Measurements from ENCODE around the gene APOL6. TPM values are rescaled to one million over a fixed set of nuclear protein-coding genes. Genes with fewer than 3 reads are reported as not detected.
"Not testable (repeated sequence)": the region's sequence is repeated elsewhere in the genome, so short reads cannot be mapped to it uniquely, and the experiment has no call there.

The APOL6 gene
- total RNA-seq, 1 donor from 2014 or later: 7.9 TPM

DNA sequence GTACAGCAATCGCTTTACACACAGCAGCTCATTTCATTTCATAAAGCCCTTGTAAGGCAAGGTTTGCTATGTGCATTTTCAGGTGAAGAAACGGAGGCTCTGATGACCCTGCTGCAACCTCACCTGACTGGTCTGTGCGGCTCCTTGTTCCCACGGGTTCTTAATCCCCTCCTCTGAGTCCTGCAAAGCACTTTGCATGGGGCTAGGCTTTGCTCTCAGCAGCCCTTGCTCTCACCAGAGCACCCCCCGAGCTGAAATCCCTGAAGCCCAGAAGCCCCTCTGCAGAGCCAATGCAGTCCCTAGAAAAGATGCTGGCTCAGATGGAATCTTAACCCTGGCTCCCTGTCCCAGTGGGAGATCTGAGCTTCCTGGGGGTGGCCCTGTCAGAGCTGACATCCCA lies 11.0 kb upstream of the APOL6 start:
- DNase-seq: no peak

DNA sequence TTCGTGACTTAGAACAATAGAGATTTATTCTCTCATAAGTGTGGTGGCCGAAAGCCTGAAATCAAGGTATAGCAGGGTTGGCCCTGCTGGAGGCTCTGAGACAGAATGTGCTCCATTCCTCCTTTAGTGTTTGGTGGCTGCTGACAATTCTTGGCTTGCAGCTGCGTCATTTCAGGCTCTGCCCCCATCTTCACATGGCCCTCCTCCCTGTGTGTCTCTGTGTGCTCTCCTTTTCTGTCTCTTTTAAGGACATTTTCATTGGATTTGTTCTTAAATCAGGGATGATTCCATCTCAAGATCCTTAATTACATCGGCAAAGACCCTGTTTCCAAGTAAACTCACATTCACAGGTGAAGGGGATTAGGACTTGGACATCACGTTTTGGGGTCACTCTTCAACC lies 10.2 kb upstream of the APOL6 start:
- peak; percentile 52 for DNase-seq

DNA sequence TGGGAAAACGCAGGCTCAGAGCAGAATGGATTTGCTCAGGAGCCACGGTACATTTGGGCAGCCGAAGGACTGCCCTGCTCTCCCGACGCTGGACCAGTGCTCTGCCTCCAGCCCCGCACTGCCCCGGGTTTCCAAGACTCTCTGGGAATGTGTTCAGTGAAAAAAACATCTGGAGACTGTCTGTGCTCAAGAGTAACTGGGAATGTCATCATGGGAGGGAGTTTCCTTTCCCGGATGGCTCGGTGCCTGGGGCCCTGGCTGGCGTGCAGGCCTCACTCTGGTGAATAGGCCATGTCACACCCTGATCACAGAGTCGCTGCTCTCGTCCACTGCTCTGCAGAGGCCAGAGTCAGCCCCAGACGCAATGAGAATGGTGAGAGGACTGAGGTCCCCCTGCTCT lies 9.8 kb upstream of the APOL6 start:
- DNase-seq: peak; percentile 88

DNA sequence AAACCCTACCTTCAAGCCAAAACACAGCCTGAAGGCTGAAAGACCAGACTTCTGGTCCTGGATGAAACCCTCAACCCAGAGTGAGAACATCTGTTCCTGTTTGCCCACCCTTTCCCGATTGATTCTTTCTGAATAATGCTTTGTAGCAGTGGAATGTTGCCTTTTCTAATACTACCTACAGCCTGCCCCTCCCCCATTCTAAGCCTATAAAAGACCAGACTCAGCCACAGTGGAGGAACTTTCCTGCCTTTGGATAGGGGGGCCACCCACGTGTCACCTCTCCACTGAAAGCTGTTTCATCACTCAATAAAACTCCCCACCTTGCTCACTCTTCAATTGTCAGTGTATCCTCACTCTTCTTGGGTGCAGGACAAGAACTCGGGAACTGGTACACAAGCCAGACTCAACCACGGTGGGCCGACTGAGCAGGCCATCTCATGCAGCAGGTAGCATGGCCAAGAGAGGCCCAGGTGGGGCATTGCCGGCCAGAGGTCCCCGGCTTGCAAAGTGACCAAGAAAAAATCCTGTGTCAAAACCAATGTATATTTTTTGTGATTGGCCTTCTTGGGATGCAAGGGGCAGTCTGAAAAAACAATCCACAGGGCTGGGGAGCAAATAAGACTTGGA lies 6.6 kb upstream of the APOL6 start:
- no peak for DNase-seq

DNA sequence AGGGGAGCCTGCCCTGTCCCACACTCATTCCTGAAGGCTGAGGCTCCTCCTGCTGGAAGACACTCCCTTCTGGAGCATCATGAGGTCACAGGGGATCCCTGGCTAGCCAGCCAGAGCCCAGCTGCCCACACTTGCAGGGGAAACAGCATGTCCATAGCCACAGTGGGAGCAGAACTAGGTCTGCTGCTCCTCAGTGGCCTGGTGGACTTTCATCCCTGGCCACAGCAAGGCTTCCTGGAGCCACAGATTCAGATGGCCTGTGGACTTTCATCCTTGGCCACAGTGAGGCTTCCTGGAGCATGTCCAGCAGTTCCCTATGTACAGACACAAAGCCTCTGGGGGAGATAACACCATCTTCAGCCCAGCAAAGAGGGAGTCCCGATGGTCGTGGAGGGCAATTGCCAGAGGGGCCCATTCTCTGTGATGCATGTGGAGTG lies 5.9 kb upstream of the APOL6 start:
- DNase-seq: no peak

DNA sequence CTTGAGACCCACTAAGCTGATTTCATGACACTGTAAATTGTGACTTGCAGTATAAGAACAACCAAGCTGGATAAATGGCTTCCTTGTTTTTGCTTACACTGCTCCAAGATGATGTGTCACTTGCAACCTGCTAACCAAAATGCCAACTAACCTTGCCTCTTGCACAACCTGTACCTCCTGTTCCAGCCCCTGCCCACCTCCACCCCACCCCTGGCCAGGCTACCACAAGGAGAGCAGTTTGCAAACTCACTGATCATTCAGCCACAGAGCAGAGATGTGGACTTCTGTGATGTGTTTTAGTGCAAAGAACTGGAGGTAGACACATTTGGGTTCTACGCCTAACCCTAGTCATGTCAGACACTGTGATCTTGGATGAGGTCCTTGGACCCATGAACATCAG lies 4.3 kb upstream of the APOL6 start:
- no peak for DNase-seq

DNA sequence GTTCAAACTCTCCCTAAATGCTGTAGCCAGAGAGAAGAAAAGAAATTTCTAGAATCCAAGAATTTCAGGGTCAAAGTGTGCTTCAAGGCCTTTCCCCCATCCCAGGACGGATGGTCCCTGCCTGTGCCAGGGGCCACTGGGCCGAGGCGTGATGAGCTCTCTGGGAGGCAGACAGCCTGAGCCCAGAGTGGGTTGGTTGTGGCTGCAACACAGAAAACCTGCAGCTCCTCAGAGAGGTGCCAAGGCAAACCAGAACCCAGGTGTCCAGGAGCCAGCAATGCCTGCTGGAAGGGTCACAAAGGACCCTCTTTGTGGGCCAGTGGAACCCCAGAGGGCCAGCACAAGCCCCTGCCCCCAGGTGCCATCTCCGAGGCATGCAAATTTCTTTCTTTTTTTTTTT lies 2.6 kb upstream of the APOL6 start:
- no peak for DNase-seq

DNA sequence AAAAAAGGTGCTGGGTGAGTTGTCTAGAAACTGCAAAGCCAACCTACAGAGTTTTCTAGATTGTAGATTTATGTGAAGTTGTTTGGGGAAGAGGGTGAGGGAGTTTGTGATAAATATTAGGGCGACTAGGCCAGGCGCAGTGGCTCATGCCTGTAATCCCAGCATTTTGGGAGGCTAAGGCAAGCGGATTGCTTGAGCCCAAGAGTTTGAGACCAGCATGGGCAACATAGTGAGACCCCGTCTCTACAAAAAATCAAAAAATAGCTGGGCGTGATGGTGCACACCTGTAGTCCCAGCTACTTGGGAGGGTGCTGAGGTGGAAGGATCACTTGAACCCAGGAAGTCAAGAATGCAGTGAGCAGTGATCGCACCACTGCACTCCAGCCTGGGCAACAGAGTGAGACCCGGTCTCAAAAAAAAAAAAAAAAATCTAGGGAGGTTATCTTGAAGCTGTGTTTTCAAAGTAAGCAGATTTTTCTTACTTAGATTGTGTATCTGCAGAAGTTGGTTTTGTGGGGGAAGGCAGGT lies 844 bp downstream of the APOL6 start:
- DNase-seq: no peak

DNA sequence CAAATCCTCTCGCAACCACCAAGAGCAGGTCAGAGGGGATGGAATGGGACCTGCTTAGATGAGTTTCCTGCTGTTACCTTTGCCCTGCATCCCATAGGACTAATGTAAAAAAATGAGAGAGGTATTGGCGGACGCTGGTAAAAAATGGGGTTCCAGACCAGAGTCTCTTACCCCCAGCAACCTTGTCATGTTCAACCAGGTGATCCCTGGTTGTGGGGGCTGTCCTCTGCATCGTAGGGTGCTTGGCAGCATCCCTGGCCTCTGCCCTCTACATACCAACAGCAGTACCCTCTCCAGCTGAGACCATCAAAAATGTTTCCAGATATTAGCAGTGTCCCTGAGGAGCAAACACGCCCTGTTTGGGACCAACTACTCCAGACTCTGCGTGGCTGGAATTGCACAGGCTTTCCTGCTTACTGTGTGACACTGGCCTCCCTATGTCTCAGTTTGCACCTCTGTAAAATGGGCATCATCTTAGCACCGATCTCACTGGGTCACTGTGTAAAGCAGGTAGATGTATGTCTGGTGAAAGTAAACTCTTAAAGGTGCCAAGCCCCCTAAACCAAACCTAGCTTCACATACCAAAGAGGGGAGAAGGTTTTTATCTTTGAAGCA lies 1.5 kb downstream of the APOL6 start:
- DNase-seq: no peak

DNA sequence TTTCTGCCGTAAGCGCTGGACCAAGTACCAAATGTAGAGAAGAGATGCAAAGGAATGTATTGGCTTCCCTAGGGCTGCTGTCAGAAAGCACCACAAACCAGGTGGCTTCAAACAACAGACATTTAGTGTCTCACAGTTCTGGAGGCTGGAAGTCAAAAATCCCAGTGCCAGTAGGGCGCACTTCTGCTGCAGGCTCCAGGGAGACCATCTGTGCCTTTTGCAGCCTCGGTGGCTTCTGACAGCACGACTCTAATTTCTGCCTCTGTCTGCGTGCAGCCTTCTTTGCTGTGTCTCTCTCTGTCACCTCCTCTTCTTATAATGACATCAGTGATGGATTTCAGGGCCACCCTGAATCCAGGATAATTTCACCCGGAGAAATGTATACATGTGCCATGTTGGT lies 2.8 kb downstream of the APOL6 start:
- DNase-seq: no peak

DNA sequence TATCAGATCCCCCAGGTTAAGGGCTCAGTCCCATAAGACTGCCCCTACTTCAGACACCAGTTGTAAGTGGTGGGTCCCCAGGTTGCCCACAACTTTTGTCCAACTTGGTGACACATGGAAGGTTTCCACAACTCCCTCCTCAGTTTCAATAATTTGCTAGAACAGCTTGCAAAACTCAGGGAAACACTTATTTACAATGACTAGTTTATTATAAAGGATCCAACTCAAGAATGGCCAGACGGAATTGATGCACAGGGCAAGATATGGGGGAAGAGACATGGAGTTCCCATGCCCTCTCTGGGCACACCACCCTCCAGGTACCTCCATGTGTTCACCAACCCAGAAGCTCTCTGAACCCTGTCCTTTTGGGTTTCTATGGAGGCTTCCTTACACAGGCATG lies 5.6 kb downstream of the APOL6 start:
- no peak for DNase-seq

DNA sequence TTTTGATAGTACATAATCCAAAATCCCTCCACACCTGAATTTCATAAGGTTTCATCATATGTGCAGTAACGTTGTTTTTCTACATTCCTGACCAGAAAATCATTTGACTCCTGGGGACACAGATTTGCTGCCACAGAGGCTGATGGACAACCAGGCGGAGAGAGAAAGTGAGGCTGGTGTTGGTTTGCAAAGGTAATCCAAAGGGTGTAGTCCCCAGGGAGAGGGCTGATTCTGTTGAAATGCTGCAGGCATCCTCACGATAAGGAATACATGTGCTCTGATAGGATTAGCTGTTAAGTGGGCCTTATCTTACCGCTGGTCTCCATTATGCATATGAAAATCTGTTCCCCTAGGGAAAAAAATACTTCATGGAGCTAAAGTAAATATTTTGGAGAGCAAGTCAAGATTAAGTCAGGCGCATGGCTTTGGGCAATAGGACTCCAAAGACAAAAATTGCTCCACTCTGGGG lies 8.1 kb downstream of the APOL6 start:
- DNase-seq: no peak

DNA sequence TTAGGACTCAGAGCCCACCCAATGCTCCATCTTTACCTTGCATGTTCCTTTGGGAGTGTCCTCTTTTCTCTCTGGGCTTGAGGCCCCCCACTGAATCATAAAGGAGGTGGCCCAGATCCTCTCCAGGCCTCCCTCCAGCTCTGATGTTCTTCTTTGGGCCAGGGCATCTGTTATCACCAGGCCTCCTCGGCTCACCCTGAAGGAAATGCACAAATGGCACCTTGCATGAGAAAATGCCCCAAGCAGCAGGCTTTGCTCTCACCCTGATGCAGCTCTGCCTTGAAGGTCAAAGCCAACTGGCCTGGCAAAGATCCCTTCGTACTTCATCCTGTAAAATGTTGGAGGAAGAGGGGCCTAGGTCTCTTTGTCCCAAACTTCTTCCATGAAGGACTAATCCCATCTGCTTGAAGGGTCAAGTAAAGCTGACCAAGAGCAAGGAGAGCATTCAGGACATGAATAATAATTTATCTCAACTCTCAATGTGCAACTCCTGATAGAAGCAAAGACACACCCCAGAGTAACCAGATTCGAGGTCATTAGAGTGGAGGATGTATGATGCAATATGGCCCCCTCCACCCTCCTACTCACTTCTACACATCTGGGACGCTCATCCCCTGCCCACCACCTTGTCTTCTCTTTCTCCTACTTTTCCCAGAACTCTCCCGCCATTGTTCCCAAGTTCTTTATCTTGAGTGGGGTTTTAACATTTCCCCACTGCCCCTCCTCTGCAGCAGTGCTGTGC lies 9.5 kb downstream of the APOL6 start:
- no peak for DNase-seq

DNA sequence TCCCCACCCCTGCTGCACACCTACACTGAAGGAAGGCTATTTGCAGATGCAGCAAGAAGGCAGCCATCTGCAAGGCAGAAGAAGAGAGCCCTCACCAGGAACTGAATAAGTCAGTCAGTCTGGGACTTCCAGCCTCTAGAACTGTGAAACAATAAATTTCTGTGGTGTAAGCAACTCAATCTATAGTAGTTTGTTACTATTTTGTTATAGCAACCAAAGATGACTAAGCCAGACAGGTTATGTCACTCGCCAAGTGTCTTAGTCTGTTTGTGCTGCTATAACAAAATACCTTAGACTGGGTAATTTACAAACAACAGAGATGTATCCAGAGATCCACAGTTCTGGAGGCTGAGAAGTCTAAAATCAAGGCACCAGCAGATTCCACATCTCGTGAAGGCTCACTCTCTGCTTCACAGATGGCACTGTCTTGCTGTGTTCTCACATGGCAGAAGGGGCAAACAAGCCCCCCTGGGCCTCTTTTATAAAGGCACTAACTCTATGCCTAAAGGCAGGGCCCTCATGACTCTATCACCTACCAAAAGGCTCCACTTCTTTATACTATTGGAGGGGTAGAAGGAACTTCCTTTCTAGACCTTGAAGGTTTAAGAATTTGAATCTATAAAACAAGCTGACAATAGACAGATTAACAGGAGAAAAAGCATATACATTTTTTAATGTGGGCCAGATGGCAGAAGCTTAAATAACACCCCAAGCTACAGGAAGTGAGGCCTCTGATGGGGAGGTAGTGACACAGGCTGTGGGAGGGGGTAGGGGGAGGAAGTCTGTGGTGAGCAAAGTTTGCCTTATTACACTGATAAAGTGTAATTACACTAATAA lies 12.3 kb downstream of the APOL6 start:
- DNase-seq: peak; percentile 42

DNA sequence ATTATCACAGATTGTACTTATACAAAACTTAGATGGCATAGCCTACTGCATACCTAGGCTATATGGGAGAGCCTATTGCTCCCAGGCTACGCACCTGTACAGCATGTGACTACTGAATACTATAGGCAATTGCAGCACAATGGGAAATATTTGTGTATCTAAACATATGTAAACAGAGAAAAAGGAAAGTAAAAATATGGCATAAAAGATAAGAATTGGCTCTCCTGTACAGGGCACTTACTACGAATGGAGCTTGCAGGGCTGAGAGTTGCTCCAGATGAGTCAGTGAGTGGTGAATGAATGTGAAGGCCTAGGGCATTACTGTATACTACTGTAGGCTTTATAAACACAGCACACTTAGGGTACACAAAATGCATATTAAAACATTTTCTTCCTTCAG lies 13.2 kb downstream of the APOL6 start:
- no peak for DNase-seq

DNA sequence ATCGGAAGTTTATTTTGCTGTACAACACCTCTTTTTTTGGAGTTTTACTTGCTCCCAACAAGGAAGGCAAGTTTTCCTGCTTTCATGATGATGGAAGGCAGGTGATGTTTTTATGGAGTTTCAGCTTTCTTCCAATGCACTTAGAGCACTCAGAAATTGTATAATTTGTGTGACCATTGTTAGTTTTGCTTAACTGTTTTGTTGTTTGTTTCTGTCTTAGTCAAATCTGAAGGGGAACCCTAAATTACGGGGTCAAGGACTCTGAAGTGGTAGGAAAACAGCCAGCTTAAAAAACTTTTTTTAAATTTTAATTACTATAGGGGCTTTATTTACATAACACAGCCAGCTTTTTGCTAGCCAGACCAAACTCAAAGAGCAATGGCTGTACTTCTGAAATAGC lies 14.7 kb downstream of the APOL6 start:
- no peak for DNase-seq

DNA sequence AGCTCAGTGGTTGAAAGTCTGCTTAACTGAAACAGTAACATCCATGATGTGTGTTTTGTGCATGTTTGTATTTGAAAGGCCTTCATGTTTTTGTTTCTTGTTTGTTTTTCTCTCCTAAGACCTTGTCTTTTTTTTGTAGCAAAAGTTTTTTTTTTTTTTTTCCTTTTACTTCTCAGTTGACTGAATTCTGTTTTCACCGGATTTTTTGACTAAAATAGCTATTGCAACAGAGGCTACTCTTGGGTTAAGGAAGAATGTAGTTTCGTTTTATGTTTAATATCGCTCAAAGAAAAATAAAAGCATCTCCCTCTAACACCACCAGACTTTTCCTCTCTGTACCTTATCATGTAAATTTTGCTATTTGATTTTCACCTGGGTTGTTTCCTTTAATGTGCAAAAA lies 15.1 kb downstream of the APOL6 start:
- no peak for DNase-seq

DNA sequence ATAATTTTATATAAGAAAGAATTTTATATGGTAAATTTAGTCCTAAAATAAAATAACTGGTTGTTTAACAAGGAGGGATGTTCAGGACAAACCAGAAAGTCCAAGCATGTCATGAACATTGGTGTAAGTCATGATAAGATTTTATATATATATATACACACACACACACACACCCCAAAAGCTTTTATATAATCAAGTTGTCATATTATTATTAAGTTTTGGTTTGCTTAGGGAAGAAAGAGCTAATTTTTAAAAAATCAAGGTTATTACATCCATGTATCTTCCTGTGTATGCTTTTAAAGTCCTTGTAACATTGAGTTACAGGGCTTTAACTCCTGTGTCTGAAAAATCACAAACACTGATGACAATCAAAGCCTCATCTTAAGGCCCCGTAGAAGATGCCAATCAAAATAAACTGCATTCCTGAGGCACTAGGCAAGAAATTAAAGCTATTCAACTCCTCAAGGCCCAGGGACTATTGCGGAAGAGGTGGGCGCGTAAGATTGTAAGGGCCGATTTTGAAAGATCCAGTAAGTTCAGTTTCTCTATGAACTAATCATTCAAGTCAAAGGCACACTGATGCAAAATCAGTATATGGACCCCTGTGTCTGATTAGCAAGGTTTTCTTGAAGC lies 16.8 kb downstream of the APOL6 start:
- DNase-seq: no peak

DNA sequence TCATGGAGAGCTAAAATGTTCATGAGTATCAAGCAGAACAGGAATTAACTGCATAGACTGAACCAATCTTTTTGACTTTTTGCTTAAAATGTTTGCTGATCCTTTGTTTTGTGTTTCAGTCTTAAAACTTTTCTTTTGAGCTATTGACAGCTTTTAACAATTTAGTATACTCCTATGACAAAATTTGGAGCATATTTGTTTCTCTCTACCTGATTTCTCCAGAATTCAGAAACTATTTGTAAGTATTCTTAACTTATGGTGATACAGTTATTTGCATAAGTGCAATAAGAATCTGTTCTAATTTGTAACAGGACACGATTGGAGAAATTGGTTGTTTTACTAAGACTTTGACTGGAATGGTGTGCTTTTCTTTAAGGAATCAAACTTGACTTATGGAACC lies 18.5 kb downstream of the APOL6 start:
- DNase-seq: not testable (repeated sequence)

DNA sequence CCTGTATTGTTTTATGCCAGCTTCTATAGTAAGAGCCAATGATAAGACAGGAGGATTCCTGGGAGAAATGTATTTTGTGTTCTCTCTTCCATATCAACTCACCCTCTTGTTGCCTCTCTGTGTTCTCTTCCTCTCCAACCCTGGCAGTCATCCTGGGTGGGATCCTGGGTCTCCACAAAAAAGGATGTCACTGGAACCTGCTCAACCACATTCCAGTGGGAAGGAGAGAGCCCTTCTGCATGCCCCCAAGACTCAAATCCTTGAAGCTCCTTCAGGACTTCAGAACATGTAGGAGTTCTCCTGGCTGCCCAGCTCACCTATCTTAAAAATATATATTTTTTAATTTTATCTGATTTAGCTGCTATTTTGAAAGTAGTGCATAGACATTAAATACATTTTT lies 26.1 kb downstream of the APOL6 start:
- no peak for DNase-seq

DNA sequence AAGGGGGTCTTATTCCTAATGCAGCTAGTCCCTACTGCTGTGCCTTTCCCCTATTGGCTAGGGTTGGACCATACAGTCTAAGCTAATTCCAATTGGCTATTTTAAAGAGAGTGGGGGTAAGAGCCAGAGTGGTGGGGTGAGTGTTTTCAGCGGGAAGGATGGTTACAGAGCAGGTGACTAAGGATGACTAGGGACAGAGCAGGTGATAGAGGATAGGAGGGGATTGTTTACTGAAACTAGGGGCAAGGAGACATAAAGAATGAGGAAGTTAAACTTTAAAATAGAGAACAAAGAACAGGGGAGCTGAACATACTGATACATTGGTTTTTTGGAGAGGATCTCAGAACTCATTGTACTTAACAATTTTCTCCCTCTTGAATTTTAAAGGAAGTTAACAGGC lies 27.8 kb downstream of the APOL6 start:
- DNase-seq: not testable (repeated sequence)

Data from tongue (tissue), 2 donors.